ENCODE measurements around the gene QPCTL. TPM values are rescaled to one million over a fixed set of nuclear protein-coding genes. Genes with fewer than 3 reads are reported as not detected.
A peak's percentile ranks its signal among the peaks of the same experiment; 100 is the strongest.

QPCTL gene
- total and polyA plus RNA-seq, 2 of the 13 experiments (the other 11 are each of a cell fraction or from before 2014, with no cell fraction given) = 16.0 to 19.1 TPM

DNA sequence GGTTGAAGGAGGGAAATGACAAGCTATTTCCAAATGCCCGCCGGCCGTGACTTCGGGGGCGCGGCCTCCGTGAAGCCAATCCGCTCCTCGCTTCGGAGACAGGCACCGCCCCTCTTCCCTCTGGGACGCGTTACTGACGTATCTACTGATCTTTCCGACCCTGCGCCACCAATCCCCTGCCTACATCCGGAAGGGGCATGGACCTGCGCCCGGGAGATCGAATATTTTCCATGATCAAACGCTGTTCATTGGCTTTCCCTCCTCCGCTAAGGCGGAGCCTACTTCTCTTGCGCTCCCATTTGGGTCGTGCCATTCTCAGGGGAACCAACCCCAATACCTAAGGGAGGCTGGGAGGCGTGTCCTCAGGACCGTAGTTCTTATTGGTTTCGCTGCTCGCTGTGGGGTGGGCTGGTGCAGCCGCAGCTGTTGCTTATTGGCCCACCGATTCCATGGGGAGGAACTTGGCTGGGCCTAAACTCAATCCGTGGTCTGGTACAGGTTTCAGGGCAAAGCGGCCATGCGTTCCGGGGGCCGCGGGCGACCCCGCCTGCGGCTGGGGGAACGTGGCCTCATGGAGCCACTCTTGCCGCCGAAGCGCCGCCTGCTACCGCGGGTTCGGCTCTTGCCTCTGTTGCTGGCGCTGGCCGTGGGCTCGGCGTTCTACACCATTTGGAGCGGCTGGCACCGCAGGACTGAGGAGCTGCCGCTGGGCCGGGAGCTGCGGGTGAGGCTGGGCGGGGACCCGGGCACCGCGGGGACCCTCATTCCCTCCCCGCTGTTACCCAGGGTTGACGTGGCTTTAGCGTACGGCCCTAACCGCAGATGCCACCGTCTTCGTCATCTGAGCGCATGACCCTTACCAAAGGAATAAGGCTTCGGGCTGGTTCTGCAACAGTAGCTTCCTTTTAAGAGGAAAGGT is at the start of gene QPCTL (continued):
- TF ChIP-seq REST (IDR thresholded peaks at IDR 0.05; ENCODE audit: borderline replicate concordance in 1 of 2, low read depth in 1 of 2, low read length in 2 of 2) = peak in 1 of 2 experiments; percentile 15; a peak in 1 of 4 replicates
- TF ChIP-seq, protein P1, sequence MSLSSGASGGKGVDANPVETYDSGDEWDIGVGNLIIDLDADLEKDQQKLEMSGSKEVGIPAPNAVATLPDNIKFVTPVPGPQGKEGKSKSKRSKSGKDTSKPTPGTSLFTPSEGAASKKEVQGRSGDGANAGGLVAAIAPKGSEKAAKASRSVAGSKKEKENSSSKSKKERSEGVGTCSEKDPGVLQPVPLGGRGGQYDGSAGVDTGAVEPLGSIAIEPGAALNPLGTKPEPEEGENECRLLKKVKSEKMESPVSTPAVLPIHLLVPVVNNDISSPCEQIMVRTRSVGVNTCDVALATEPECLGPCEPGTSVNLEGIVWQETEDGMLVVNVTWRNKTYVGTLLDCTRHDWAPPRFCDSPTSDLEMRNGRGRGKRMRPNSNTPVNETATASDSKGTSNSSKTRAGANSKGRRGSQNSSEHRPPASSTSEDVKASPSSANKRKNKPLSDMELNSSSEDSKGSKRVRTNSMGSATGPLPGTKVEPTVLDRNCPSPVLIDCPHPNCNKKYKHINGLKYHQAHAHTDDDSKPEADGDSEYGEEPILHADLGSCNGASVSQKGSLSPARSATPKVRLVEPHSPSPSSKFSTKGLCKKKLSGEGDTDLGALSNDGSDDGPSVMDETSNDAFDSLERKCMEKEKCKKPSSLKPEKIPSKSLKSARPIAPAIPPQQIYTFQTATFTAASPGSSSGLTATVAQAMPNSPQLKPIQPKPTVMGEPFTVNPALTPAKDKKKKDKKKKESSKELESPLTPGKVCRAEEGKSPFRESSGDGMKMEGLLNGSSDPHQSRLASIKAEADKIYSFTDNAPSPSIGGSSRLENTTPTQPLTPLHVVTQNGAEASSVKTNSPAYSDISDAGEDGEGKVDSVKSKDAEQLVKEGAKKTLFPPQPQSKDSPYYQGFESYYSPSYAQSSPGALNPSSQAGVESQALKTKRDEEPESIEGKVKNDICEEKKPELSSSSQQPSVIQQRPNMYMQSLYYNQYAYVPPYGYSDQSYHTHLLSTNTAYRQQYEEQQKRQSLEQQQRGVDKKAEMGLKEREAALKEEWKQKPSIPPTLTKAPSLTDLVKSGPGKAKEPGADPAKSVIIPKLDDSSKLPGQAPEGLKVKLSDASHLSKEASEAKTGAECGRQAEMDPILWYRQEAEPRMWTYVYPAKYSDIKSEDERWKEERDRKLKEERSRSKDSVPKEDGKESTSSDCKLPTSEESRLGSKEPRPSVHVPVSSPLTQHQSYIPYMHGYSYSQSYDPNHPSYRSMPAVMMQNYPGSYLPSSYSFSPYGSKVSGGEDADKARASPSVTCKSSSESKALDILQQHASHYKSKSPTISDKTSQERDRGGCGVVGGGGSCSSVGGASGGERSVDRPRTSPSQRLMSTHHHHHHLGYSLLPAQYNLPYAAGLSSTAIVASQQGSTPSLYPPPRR (CRISPR knock-in tag; IDR thresholded peaks at IDR 0.05; ENCODE audit: borderline replicate concordance) = 0 out of 2 replicates have a peak, but pooled peaks have one; percentile 31
- TF ChIP-seq STAT6 (CRISPR knock-in tag; IDR thresholded peaks at IDR 0.05; ENCODE audit: borderline replicate concordance) = 0 out of 2 replicates have a peak, but pooled peaks have one; percentile 88
- TF ChIP-seq SP5 (CRISPR knock-in tag; IDR thresholded peaks at IDR 0.05; ENCODE audit: borderline replicate concordance, low read depth) = peak; percentile 38
- peak; percentile 85 for TF ChIP-seq ZFX (CRISPR knock-in tag; IDR thresholded peaks at IDR 0.05; ENCODE audit: low read depth)
- TF ChIP-seq, protein P2, sequence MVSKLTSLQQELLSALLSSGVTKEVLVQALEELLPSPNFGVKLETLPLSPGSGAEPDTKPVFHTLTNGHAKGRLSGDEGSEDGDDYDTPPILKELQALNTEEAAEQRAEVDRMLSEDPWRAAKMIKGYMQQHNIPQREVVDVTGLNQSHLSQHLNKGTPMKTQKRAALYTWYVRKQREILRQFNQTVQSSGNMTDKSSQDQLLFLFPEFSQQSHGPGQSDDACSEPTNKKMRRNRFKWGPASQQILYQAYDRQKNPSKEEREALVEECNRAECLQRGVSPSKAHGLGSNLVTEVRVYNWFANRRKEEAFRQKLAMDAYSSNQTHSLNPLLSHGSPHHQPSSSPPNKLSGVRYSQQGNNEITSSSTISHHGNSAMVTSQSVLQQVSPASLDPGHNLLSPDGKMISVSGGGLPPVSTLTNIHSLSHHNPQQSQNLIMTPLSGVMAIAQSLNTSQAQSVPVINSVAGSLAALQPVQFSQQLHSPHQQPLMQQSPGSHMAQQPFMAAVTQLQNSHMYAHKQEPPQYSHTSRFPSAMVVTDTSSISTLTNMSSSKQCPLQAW (CRISPR knock-in tag; IDR thresholded peaks at IDR 0.05) = peak; percentile 79
- no peak for TF ChIP-seq PRMT3 (CRISPR knock-in tag; IDR thresholded peaks at IDR 0.05; ENCODE audit: borderline replicate concordance, low read depth)
- 0 out of 2 replicates have a peak, but pooled peaks have one; percentile 49 for TF ChIP-seq ZMYM2 (CRISPR knock-in tag; IDR thresholded peaks at IDR 0.05)
- no peak for TF ChIP-seq TBX2 (CRISPR knock-in tag; IDR thresholded peaks at IDR 0.05; ENCODE audit: borderline replicate concordance)
- TF ChIP-seq ZNF768 (CRISPR knock-in tag; IDR thresholded peaks at IDR 0.05) = 0 out of 2 replicates have a peak, but pooled peaks have one; percentile 33
- peak; percentile 63; the same call in 1 of the 2 replicates for TF ChIP-seq RFX5 (IDR thresholded peaks at IDR 0.05; ENCODE audit: low read depth, low read length)
- TF ChIP-seq ZNF597 (CRISPR knock-in tag; IDR thresholded peaks at IDR 0.05) = no peak
